ENCODE data around the gene MTMR11. TPM values are rescaled to one million over a fixed set of nuclear protein-coding genes. Genes with fewer than 3 reads are reported as not detected.
"Not testable (repeated sequence)": the region's sequence is repeated elsewhere in the genome, so short reads cannot be mapped to it uniquely, and the experiment has no call there.

The MTMR11 gene
- polyA plus RNA-seq, 1 donor from 2014 or later = 1.6 TPM

DNA sequence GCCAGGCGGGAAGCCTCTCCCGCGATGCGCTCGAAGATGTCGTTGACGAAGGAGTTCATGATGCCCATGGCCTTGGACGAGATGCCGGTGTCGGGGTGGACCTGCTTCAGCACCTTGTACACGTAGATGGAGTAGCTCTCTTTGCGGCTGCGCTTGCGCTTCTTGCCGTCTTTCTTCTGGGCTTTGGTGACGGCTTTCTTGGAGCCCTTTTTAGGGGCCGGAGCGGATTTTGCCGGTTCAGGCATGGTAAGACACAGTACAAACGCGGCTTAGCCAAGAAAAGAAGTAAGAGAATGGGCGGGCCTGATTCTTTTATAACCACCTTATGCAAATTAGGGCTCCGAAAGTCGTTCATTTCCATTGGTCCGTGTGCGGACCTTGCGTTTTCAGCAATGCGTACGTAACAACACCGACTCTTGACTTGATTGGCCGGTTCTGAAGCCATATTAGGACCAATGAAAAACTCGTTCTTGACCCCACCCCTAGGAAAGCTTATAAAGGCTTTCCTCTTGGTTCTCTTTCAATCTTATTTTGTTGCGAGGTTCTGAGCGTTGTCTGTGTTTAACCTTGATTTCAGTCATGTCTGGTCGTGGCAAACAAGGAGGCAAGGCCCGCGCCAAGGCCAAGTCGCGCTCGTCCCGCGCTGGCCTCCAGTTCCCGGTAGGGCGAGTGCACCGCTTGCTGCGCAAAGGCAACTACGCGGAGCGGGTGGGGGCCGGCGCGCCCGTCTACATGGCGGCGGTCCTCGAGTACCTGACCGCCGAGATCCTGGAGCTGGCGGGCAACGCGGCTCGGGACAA, 50.1 kb downstream of the MTMR11 start:
- H3K4me3 ChIP-seq (ENCODE audit: low read length) = peak overlapping the region; percentile 82
- peak; percentile 44 for TF ChIP-seq EP300 (conservative IDR thresholded peaks at IDR 0.05; ENCODE audit: poor library complexity, severe bottlenecking)
- peak; percentile 97 for TF ChIP-seq POLR2AphosphoS5 (IDR thresholded peaks at IDR 0.05)
- TF ChIP-seq, protein P1, sequence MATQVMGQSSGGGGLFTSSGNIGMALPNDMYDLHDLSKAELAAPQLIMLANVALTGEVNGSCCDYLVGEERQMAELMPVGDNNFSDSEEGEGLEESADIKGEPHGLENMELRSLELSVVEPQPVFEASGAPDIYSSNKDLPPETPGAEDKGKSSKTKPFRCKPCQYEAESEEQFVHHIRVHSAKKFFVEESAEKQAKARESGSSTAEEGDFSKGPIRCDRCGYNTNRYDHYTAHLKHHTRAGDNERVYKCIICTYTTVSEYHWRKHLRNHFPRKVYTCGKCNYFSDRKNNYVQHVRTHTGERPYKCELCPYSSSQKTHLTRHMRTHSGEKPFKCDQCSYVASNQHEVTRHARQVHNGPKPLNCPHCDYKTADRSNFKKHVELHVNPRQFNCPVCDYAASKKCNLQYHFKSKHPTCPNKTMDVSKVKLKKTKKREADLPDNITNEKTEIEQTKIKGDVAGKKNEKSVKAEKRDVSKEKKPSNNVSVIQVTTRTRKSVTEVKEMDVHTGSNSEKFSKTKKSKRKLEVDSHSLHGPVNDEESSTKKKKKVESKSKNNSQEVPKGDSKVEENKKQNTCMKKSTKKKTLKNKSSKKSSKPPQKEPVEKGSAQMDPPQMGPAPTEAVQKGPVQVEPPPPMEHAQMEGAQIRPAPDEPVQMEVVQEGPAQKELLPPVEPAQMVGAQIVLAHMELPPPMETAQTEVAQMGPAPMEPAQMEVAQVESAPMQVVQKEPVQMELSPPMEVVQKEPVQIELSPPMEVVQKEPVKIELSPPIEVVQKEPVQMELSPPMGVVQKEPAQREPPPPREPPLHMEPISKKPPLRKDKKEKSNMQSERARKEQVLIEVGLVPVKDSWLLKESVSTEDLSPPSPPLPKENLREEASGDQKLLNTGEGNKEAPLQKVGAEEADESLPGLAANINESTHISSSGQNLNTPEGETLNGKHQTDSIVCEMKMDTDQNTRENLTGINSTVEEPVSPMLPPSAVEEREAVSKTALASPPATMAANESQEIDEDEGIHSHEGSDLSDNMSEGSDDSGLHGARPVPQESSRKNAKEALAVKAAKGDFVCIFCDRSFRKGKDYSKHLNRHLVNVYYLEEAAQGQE (IDR thresholded peaks at IDR 0.05; ENCODE audit: borderline replicate concordance) = peak; percentile 81
- TF ChIP-seq SMC3 (conservative IDR thresholded peaks at IDR 0.05; ENCODE audit: poor library complexity) = peak; percentile 33
- TF ChIP-seq MXI1 (conservative IDR thresholded peaks at IDR 0.05; ENCODE audit: poor library complexity, severe bottlenecking) = peak; percentile 86
- TF ChIP-seq EZH2 (IDR thresholded peaks at IDR 0.05; ENCODE audit: borderline replicate concordance, insufficient read depth, low read length, poor library complexity, severe bottlenecking) = no peak
- TF ChIP-seq, protein P2, sequence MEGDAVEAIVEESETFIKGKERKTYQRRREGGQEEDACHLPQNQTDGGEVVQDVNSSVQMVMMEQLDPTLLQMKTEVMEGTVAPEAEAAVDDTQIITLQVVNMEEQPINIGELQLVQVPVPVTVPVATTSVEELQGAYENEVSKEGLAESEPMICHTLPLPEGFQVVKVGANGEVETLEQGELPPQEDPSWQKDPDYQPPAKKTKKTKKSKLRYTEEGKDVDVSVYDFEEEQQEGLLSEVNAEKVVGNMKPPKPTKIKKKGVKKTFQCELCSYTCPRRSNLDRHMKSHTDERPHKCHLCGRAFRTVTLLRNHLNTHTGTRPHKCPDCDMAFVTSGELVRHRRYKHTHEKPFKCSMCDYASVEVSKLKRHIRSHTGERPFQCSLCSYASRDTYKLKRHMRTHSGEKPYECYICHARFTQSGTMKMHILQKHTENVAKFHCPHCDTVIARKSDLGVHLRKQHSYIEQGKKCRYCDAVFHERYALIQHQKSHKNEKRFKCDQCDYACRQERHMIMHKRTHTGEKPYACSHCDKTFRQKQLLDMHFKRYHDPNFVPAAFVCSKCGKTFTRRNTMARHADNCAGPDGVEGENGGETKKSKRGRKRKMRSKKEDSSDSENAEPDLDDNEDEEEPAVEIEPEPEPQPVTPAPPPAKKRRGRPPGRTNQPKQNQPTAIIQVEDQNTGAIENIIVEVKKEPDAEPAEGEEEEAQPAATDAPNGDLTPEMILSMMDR (IDR thresholded peaks at IDR 0.05; ENCODE audit: poor library complexity, severe bottlenecking) = no peak
- TF ChIP-seq TAF1 (IDR thresholded peaks at IDR 0.05; ENCODE audit: low read depth) = peak; percentile 91
- no peak for TF ChIP-seq RAD21 (conservative IDR thresholded peaks at IDR 0.05)
- H3K79me2 ChIP-seq (replicated peaks; ENCODE audit: insufficient read depth, low read length) = peaks cover 42% of the 10 kb centered on the region
- H3K27me3 ChIP-seq (ENCODE audit: insufficient read depth, low read depth, low read length) = no peaks in the 10 kb centered on the region
- no peaks in the 10 kb centered on the region for H3K36me3 ChIP-seq (ENCODE audit: insufficient read depth, low read length)
- no peaks in the 10 kb centered on the region for H3K9me3 ChIP-seq (ENCODE audit: low read length)
- H4K20me1 ChIP-seq (ENCODE audit: insufficient read depth) = no peaks in the 10 kb centered on the region
- peaks cover 9% of the 10 kb centered on the region for H3F3A ChIP-seq (ENCODE audit: insufficient read depth, low read length, poor library complexity, severe bottlenecking)
- H3K9me2 ChIP-seq (ENCODE audit: insufficient read depth, low read length) = no peaks in the 10 kb centered on the region
- peak overlapping the region; percentile 93 for H3K9ac ChIP-seq (ENCODE audit: low read length)
- H3K27ac ChIP-seq (ENCODE audit: low read length) = peak overlapping the region; percentile 97
- peak overlapping the region; percentile 74 for H3K4me2 ChIP-seq (ENCODE audit: low read length)
- H2AFZ ChIP-seq (ENCODE audit: low read depth, low read length) = no peak overlapping the region

GRCh38 chr1:149886121-149886395, 50.6 kb downstream of the MTMR11 start:
- H3K9me3 ChIP-seq (ENCODE audit: low read length); H4K20me1 ChIP-seq (ENCODE audit: insufficient read depth); H3K27me3 ChIP-seq (ENCODE audit: insufficient read depth, low read depth, low read length); H3F3A ChIP-seq (ENCODE audit: insufficient read depth, low read length, poor library complexity, severe bottlenecking); H2AFZ ChIP-seq (ENCODE audit: low read depth, low read length); H3K36me3 ChIP-seq (ENCODE audit: insufficient read depth, low read length); H3K9me2 ChIP-seq (ENCODE audit: insufficient read depth, low read length): not testable (repeated sequence)
- TF ChIP-seq, protein P1 (IDR thresholded peaks at IDR 0.05; ENCODE audit: borderline replicate concordance) = peak; percentile 42
- peaks cover 48% of the 10 kb centered on the region for H3K79me2 ChIP-seq (replicated peaks; ENCODE audit: insufficient read depth, low read length)
- peak overlapping the region; percentile 82 for H3K4me3 ChIP-seq (ENCODE audit: low read length)
- H3K9ac ChIP-seq (ENCODE audit: low read length) = peak overlapping the region; percentile 88
- H3K4me2 ChIP-seq (ENCODE audit: low read length) = peak overlapping the region; percentile 99
- peak overlapping the region; percentile 97 for H3K27ac ChIP-seq (ENCODE audit: low read length)

Measured in neural cell (in vitro differentiated cells).